Skeletal muscle tissue (tissue), 4 donors: ENCODE measurements around the gene ATXN2L. TPM values are rescaled to one million over a fixed set of nuclear protein-coding genes. Genes with fewer than 3 reads are reported as not detected.

Experiments used
- H3K27ac ChIP-seq: one replicate; pipeline ENCODE4 v1.7.0; 2013; ENCODE audit warnings: mild to moderate bottlenecking, low read depth, low read length, inconsistent platforms
- H3K27me3 ChIP-seq, 3 donors: one replicate each; pipeline ENCODE4 v1.7.0; 2013; ENCODE audit warnings: low read length in 3 of 3; ENCODE audit not compliant: control insufficient read depth in 3 of 3, insufficient read depth in 3 of 3
- H3K36me3 ChIP-seq, 3 donors: one replicate each; pipeline ENCODE4 v1.7.0; 2013; ENCODE audit warnings: low read length in 3 of 3; ENCODE audit not compliant: control insufficient read depth in 3 of 3, insufficient read depth in 3 of 3
- H3K4me1 ChIP-seq, 3 donors: one replicate each; pipeline ENCODE4 v1.7.0; 2013; ENCODE audit warnings: low read length in 3 of 3, mild to moderate bottlenecking in 3 of 3; ENCODE audit not compliant: control insufficient read depth in 3 of 3, insufficient read depth in 3 of 3
- H3K4me3 ChIP-seq, 3 donors: one replicate each; pipeline ENCODE4 v1.7.0; 2013; ENCODE audit warnings: low read length in 3 of 3
- H3K9ac ChIP-seq, 3 donors: one replicate each; pipeline ENCODE4 v1.7.0; 2013; ENCODE audit warnings: low read length in 3 of 3, mild to moderate bottlenecking in 3 of 3, moderate library complexity in 2 of 3, low read depth in 1 of 3
- H3K9me3 ChIP-seq, 3 donors: one replicate each; pipeline ENCODE4 v1.7.0; 2013; ENCODE audit warnings: low read length in 3 of 3; ENCODE audit not compliant: control insufficient read depth in 3 of 3
- total RNA-seq: library from RNA; depleted of rRNA; stranded (reverse); fragments of >200 nt; gene quantifications from one replicate; pipeline ENCODE4 v1.2.3, GENCODE V29; 2014
- donor health status: Osteomylitis.

The ATXN2L gene
- total RNA-seq, 1 donor from 2014 or later = 9.9 TPM

GRCh38 chr16:28836761-28837064 is 13.9 kb downstream of the ATXN2L start:
- no peak overlapping the region for H3K4me3 ChIP-seq
- H3K27me3 ChIP-seq = no peaks in the 10 kb centered on the region
- no peak overlapping the region for H3K27ac ChIP-seq
- H3K36me3 ChIP-seq = peaks cover 51 to 56% (median 56%) of the 10 kb centered on the region in 3 donors
- no peak overlapping the region for H3K9ac ChIP-seq
- H3K4me1 ChIP-seq = peaks cover 0 to 4% (median 0%) of the 10 kb centered on the region in 3 donors
- no peaks in the 10 kb centered on the region for H3K9me3 ChIP-seq

GRCh38 chr16:28837672-28838557 is 15.1 kb downstream of the ATXN2L start:
- H3K36me3 ChIP-seq = peaks cover 51 to 57% (median 56%) of the 10 kb centered on the region in 3 donors
- H3K4me3 ChIP-seq = no peak overlapping the region
- H3K27me3 ChIP-seq = no peaks in the 10 kb centered on the region
- peaks cover 0 to 4% (median 0%) of the 10 kb centered on the region in 3 donors for H3K4me1 ChIP-seq
- H3K27ac ChIP-seq = no peak overlapping the region
- no peak overlapping the region for H3K9ac ChIP-seq
- H3K9me3 ChIP-seq = no peaks in the 10 kb centered on the region

- Histone ChIP-seq H3K4me1 (peaks cover 0 to 4% (median 0%) of the 10 kb centered on the region in 3 donors), H3K27me3 (no peaks in the 10 kb centered on the region), H3K36me3 (peaks cover 51 to 56% (median 56%) of the 10 kb centered on the region in 3 donors)
These were observed 15.7 kb downstream of the ATXN2L start for GRCh38 chr16:28838558-28838918.

GRCh38 chr16:28839004-28839639 is 16.3 kb downstream of the ATXN2L start:
- no peak overlapping the region for H3K4me3 ChIP-seq
- no peak overlapping the region for H3K9ac ChIP-seq
- no peaks in the 10 kb centered on the region for H3K27me3 ChIP-seq
- H3K4me1 ChIP-seq = peaks cover 0 to 4% (median 0%) of the 10 kb centered on the region in 3 donors
- no peak overlapping the region for H3K27ac ChIP-seq
- no peaks in the 10 kb centered on the region for H3K9me3 ChIP-seq
- peaks cover 52 to 56% (median 56%) of the 10 kb centered on the region in 3 donors for H3K36me3 ChIP-seq

More at GRCh38 chr16:28838558-28838918, 15.7 kb downstream of the ATXN2L start:
- H3K27ac ChIP-seq = no peak overlapping the region
- H3K9ac ChIP-seq = no peak overlapping the region
- H3K4me3 ChIP-seq = no peak overlapping the region
- no peaks in the 10 kb centered on the region for H3K9me3 ChIP-seq

GRCh38 chr16:28839899-28840298 is 17.1 kb downstream of the ATXN2L start:
- H3K9me3 ChIP-seq = no peaks in the 10 kb centered on the region
- H3K27me3 ChIP-seq = no peaks in the 10 kb centered on the region
- no peak overlapping the region for H3K4me3 ChIP-seq
- H3K9ac ChIP-seq = peak overlapping the region in 1 of 3 donors; percentile 16
- H3K4me1 ChIP-seq = peaks cover 1 to 10% (median 3%) of the 10 kb centered on the region in 3 donors
- peaks cover 52 to 56% (median 56%) of the 10 kb centered on the region in 3 donors for H3K36me3 ChIP-seq
- H3K27ac ChIP-seq = no peak overlapping the region

- no peaks in the 10 kb centered on the region for H3K9me3 ChIP-seq
These were observed 19.9 kb downstream of the ATXN2L start for GRCh38 chr16:28842696-28843095.

GRCh38 chr16:28843766-28844165 is 21.0 kb downstream of the ATXN2L start:
- H3K9ac ChIP-seq = no peak overlapping the region
- H3K27ac ChIP-seq = no peak overlapping the region
- H3K4me1 ChIP-seq = peaks cover 18 to 27% (median 21%) of the 10 kb centered on the region in 3 donors
- no peaks in the 10 kb centered on the region for H3K27me3 ChIP-seq
- H3K36me3 ChIP-seq = peaks cover 35% of the 10 kb centered on the region in 3 donors
- no peak overlapping the region for H3K4me3 ChIP-seq
- H3K9me3 ChIP-seq = no peaks in the 10 kb centered on the region

More at GRCh38 chr16:28842696-28843095, 19.9 kb downstream of the ATXN2L start:
- H3K27ac ChIP-seq = no peak overlapping the region
- peaks cover 37 to 40% (median 38%) of the 10 kb centered on the region in 3 donors for H3K36me3 ChIP-seq
- H3K4me1 ChIP-seq = peaks cover 18 to 32% (median 21%) of the 10 kb centered on the region in 3 donors
- H3K27me3 ChIP-seq = no peaks in the 10 kb centered on the region
- no peak overlapping the region for H3K9ac ChIP-seq
- H3K4me3 ChIP-seq = no peak overlapping the region

GRCh38 chr16:28844226-28844885 is 21.6 kb downstream of the ATXN2L start:
- Histone ChIP-seq H3K36me3 (peaks cover 33 to 35% (median 35%) of the 10 kb centered on the region in 3 donors), H3K27me3 (no peaks in the 10 kb centered on the region), H3K4me3 (no peak overlapping the region), H3K4me1 (peaks cover 18 to 27% (median 21%) of the 10 kb centered on the region in 3 donors), H3K9me3 (no peaks in the 10 kb centered on the region), H3K9ac (no peak overlapping the region), H3K27ac (no peak overlapping the region)

- Histone ChIP-seq H3K27me3 (no peaks in the 10 kb centered on the region), H3K4me1 (peaks cover 18 to 27% (median 21%) of the 10 kb centered on the region in 3 donors), H3K9me3 (no peaks in the 10 kb centered on the region), H3K36me3 (peaks cover 33 to 35% (median 35%) of the 10 kb centered on the region in 3 donors), H3K9ac (peak overlapping the region; percentile 98 to 100 (median 99)), H3K4me3 (peak overlapping the region; percentile 98 to 100 (median 100)), H3K27ac (peak overlapping the region; percentile 86)
These were observed 22.5 kb downstream of the ATXN2L start for GRCh38 chr16:28845293-28845692.
